Erythroblast (primary cell): ENCODE results near the gene SNX10.

Experiments used
- GATA1 ChIP-seq: IDR thresholded peaks from 2 replicates; pipeline ENCODE4 v1.6.1; 2011; ENCODE audit warnings: low read depth, mild to moderate bottlenecking, control low read depth, low read length, moderate library complexity
- POLR2A ChIP-seq: IDR thresholded peaks from 2 replicates; pipeline ENCODE4 v1.6.1; 2011; ENCODE audit warnings: mild to moderate bottlenecking, low read length

DNA sequence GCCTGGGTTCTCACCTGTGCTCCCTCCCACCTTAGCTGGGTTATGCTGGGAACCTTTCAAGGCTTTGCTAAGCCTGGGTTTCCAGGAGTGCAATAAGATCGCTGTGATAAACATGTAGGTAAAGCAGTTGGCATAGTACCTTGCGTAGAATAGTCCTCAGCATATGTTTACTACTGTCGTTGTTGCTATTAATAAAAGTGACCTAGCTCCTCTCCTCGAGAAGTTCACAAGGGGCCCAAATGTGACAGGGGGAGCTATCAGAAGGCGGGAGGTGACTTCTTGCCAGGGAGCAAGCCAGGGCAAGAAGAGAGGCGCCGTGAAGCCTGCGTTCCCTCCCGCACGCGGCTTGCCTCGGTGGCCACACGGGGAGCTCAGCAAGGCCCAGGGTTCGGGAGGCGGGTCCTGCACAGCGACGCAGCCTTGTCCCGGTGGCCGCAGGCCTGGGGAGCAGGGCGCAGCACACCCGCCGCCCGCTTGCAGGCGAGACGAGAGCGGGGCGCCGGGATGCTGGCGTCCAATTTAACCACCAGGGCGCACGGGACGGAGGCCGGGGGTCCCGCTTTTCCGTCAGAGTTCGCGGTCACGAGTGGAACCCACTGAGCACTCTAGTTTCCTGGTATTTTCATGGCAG is 106.2 kb downstream of the SNX10 start:
- TF ChIP-seq POLR2A, result no peak
- TF ChIP-seq GATA1, result no peak
